Right forelimb (tissue), 1 donor: ENCODE results near the gene VAT1.

Experiments
- DNase-seq: peaks from one replicate; pipeline ENCODE4 v3.0.0-alpha.2; 2018

The VAT1 gene

GRCh38 chr17:43027091-43028032 is 5.2 kb upstream of the VAT1 start:
- DNase-seq: no peak

GRCh38 chr17:43026595-43026994 is 4.4 kb upstream of the VAT1 start:
- no peak for DNase-seq

DNA sequence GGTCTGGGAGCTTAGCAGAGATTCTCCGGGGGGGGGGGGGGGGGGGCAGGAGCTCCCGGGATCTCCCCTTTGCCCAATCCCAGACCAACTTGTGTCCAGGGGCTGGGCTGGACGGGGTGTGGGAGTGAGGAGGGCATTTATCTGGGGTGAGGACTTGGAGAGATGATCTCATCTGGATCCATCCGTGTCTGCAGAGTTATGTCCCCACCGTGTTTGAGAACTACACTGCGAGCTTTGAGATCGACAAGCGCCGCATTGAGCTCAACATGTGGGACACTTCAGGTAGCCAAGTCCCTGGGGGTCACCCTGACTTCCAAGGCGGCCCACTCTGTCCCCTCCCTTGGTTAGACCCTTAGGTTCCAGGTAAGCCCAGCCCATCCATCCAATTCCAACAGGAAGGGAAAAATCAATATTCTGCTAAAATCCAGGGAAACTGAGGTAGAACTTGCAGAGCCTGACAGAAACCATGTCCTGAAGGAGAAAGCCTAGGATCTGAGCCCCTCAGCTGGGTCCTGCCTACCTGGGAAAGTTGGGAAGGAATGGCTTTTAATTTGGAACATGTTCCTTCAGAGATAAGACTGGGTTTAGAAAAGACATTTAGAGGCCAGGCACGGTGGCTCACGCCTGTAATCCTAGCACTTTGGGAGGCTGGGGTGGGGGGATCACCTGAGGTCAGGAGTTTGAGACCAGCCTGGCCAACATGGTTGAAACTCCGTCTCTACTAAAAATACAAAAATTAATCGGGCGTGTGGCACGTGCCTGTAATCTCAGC is 3.8 kb upstream of the VAT1 start:
- DNase-seq: no peak

DNA sequence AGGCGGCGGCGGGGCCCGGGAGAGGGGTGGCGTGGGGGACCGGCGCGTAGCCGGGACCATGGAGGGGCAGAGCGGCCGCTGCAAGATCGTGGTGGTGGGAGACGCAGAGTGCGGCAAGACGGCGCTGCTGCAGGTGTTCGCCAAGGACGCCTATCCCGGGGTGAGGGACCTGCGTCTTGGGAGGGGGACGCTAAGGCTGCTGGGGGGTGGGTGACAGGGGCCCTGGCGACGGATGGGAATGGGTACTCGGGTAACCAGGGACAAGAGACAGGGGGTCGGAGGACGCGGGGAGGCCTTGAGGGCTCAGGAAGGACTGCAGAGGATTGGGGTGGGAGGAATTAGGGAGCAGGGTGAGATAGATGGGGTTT is 3.1 kb upstream of the VAT1 start:
- no peak for DNase-seq

GRCh38 chr17:43024407-43025289 is 2.5 kb upstream of the VAT1 start, which contains the start of gene RND2:
Gene RND2 (plus strand): TSS chr17:43025231. CDS start chr17:43025348, 117 bp downstream.
- peak; percentile 93 for DNase-seq

GRCh38 chr17:43020789-43021740 is 1.1 kb downstream of the VAT1 start:
- DNase-seq: peak; percentile 74

GRCh38 chr17:43020030-43020621 is 2.1 kb downstream of the VAT1 start:
- DNase-seq: no peak

DNA sequence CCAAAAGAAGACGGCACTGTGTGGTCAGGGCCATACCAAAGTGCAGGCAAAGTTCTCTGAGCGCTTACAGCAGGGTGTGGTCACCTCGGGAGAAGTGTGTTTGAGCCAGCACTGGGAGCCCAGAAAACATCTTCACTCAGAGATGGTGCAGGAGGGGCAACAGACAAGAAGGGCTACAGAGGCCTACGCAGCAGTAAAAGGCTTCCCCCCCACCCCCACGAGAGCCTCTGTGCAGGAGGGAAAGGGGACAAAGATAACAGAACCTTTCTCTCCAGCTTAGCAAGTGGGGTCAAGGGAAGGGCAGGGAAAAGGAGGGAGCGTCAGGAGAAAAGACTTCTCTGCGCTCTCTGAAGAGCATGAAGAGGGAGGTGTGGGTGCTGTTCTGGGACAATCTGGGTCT is 2.8 kb downstream of the VAT1 start:
- no peak for DNase-seq

DNA sequence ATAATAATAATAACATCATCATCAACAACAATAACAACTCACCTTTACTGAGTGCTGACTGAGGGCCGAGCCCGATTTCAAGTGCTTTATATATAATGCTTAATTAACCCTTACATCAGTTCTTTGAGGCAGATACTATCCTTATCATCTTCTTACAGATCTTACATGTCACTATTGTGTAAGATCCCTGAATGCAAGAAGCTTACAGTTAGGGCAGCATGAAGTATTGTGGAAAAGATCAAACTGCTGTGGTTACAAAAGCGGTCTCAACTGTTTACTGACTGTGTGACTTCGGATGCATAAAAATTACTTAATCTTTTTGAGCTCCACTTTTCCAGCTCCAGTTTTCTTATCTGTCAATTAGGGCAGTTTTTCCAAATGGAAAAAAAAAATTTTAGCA is 3.3 kb downstream of the VAT1 start:
- no peak for DNase-seq

DNA sequence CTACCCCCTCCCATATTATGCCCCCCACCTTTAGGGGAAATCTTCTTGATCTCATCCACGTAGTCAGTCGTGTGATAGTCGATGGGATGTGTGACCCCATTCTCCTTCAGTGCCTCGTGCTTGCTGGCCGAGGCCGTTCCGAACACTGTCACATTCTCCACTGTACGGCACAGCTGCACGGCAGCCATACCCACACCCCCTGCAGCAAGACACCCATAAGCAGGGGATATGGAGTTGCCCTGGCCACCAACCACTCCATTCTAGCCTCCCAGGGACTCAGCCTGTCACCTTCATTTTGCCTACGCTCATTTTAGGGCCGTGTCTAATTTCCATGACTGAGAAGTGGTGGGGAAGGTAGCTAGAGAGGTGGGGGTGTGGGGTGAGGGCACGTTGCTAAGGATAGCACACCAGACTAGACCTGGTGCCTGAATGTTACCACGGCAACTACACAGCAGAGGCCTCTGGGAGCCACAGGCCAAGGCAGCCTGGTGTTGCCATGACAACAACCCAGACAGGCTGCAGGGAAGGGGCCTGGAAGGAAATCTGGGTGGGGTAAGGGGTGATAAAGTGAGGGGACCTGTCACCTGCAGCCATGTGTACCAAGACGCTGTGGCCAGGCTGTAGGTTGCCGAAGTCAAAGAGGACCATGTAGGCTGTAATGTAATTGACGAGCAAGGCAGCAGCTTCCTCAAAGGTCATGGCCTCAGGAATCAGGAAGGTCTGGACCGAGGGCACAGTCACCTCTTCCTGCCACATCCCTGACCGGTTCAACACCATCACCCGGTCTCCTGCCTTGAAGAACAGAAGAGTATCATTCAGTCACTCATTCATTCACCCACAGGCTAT is 4.0 kb downstream of the VAT1 start:
- no peak for DNase-seq

GRCh38 chr17:43016216-43016615 is 6.0 kb downstream of the VAT1 start:
- DNase-seq: no peak

- no peak for DNase-seq
Observed at GRCh38 chr17:43015579-43015978, 6.6 kb downstream of the VAT1 start.

DNA sequence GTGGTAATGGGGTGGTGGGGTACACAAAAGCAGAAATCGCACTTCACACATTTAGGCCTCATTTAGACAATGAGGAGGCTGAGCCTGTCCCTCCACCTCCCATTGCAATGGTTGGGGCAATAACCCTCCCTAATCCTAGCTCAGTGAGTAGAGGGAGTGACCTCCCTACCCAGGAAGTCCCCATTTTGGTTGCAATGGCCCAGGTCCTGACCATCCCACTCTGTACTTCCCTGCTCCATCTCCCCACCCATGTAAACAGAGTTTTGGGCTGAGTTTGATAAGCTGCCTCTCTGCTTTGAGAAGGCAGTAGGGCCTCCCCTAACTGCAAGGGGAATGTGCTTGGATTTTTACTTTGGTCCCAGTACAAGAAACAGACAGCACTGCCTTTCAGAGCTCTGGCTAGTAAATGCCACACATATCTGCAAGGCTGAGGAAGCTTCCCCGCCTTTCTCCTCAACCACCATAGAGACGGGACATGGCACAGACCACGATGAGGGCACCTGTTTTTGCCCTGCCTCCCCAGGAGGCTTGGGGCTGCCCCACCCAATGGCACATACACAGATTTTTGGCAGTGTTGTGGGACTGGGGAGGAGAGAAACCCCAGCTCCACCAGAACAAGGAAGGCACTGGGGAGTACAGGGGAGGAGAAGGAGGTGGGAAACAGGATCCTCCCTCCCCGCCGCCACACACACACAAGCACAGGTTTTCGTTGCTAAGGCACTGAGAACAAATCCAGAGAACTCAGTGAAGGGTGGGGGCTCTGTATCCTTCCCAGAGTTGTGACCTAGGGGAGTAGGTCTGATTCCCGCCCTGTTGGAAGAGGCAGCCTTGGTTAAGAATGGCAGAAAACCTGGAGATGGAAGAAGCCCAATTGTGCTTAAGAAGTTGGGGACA is 7.3 kb downstream of the VAT1 start:
- DNase-seq: no peak

- DNase-seq: no peak
Observed at GRCh38 chr17:43014020-43014648, 8.1 kb downstream of the VAT1 start.

GRCh38 chr17:43013296-43013695 is 8.9 kb downstream of the VAT1 start:
- no peak for DNase-seq

- no peak for DNase-seq
Observed at GRCh38 chr17:43011728-43012472, 10.3 kb downstream of the VAT1 start.

DNA sequence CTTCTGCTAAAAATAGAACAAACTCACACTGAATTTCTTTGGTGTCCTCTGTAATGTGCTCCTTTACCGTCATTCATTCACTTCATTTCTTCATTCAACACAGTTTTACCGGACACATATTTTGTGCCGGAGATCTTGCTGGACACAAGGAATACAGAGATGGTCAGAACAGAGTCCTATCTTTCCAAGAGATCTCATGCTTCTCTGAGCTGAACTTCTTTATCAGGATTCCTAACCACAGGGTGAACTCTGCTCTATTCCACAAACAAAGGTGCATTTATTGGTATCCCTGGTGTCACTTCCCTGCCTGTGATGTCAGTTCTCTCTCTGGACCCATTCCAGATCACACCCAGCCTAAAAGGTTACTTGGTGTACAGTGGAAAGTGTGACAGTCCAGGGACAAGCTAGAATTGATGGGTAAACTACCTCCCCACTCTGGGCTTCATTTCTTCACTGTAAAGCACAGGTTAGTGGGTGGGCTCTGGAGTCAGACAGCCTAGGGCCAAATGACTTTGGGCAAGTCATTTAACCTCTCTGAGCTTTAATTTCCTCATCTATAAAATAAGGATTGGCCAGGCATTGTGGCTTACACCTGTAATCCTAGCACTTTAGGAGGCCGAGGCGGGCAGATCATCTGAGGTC is 11.4 kb downstream of the VAT1 start:
- DNase-seq: no peak
